ENCODE results near the gene KLK13.

- no peak for TF ChIP-seq EP300 (IDR thresholded peaks at IDR 0.05)
- TF ChIP-seq POLR2A (IDR thresholded peaks at IDR 0.05) = no peak
Measured at GRCh38 chr19:51043497-51043896, 21.4 kb downstream of the KLK13 start.

Data from tibial nerve (tissue), 3 donors.